Stimulated activated CD8-positive, alpha-beta memory T cell treated with anti-CD3 and anti-CD28 coated beads, Interleukin-7, amount 100 ng/mL, for 24 hours (primary cell): ENCODE data around the gene MAD1L1.

ENCODE experiments used
- DNase-seq: peaks from one replicate; pipeline ENCODE4 v3.0.0-alpha.2; 2020; ENCODE audit warnings: low read depth

MAD1L1 gene

GRCh38 chr7:2201128-2201527 is 31.6 kb downstream of the MAD1L1 start:
- DNase-seq: no peak

- DNase-seq: no peak
These were observed 32.2 kb downstream of the MAD1L1 start for GRCh38 chr7:2200584-2200980.

GRCh38 chr7:2199956-2200583 is 32.7 kb downstream of the MAD1L1 start:
- no peak for DNase-seq

GRCh38 chr7:2199528-2199927 is 33.2 kb downstream of the MAD1L1 start:
- no peak for DNase-seq

- DNase-seq: no peak
These were observed 34.0 kb downstream of the MAD1L1 start for GRCh38 chr7:2198760-2199159.

GRCh38 chr7:2198206-2198605 is 34.5 kb downstream of the MAD1L1 start:
- DNase-seq: no peak

- DNase-seq: no peak
These were observed 35.1 kb downstream of the MAD1L1 start for GRCh38 chr7:2197436-2198155.

GRCh38 chr7:2196381-2197378 is 36.1 kb downstream of the MAD1L1 start:
- no peak for DNase-seq

GRCh38 chr7:2195400-2196246 is 37.1 kb downstream of the MAD1L1 start:
- DNase-seq: no peak

- no peak for DNase-seq
These were observed 39.0 kb downstream of the MAD1L1 start for GRCh38 chr7:2193575-2194305.

- DNase-seq: no peak
These were observed 39.8 kb downstream of the MAD1L1 start for GRCh38 chr7:2192831-2193534.

- no peak for DNase-seq
These were observed 41.7 kb downstream of the MAD1L1 start for GRCh38 chr7:2191016-2191415.

- DNase-seq: no peak
These were observed 42.2 kb downstream of the MAD1L1 start for GRCh38 chr7:2190531-2190930.

- no peak for DNase-seq
These were observed 46.6 kb downstream of the MAD1L1 start for GRCh38 chr7:2186166-2186565.

GRCh38 chr7:2185715-2186114 is 47.0 kb downstream of the MAD1L1 start:
- DNase-seq: no peak

- DNase-seq: no peak
These were observed 50.3 kb downstream of the MAD1L1 start for GRCh38 chr7:2182461-2182860.

- DNase-seq: no peak
These were observed 51.5 kb downstream of the MAD1L1 start for GRCh38 chr7:2181077-2181854.

- no peak for DNase-seq
These were observed 52.7 kb downstream of the MAD1L1 start for GRCh38 chr7:2180081-2180480.

GRCh38 chr7:2175514-2175913 is 57.2 kb downstream of the MAD1L1 start:
- no peak for DNase-seq

GRCh38 chr7:2175091-2175490 is 57.7 kb downstream of the MAD1L1 start:
- no peak for DNase-seq
